H1 (cell line): ENCODE data around the gene MLF2. TPM values are rescaled to one million over a fixed set of nuclear protein-coding genes. Genes with fewer than 3 reads are reported as not detected.
A peak's percentile ranks its signal among the peaks of the same experiment; 100 is the strongest.

ENCODE experiments used
- CTCF ChIA-PET: fragments of 300-600 bp; sonication (Branson Sonifier 250); formaldehyde crosslinking; loops from one replicate; lab custom pipeline; 2021; ENCODE audit not compliant: partially characterized antibody; lab: Charles Lee
- POLR2A ChIA-PET: fragments of 300-600 bp; sonication (Branson Sonifier 250); formaldehyde crosslinking; loops from one replicate; lab custom pipeline; 2021; ENCODE audit warnings: inconsistent platforms; ENCODE audit not compliant: partially characterized antibody; lab: Charles Lee
- DNase-seq, 2 experiments: peaks; one replicate each; pipeline versions ENCODE4 v3.0.0 to v3.0.0-alpha.2; 2010 to 2022; ENCODE audit warnings: low spot score in 2 of 2, low read depth in 1 of 2, mixed read lengths in 1 of 2
- FAIRE-seq: peaks from 2 replicates; lab custom pipeline; 2011; peaks lifted over from hg19 to GRCh38; lab: Jason Lieb, UNC
- H2AFZ ChIP-seq: 2 replicates; pipeline ENCODE4 v1.8.1; 2012; ENCODE audit warnings: low read length, inconsistent platforms
- H2AK5ac ChIP-seq: 2 replicates; pipeline ENCODE4 v1.6.1; 2013; ENCODE audit warnings: low read depth, low read length
- H2BK120ac ChIP-seq: replicated peaks from 2 replicates; pipeline ENCODE3; 2013; ENCODE audit warnings: low read depth, low read length, inconsistent platforms
- H2BK12ac ChIP-seq: 2 replicates; pipeline ENCODE4 v1.6.1; 2013; ENCODE audit warnings: low read depth, low read length
- H2BK15ac ChIP-seq: 2 replicates; pipeline ENCODE4 v1.6.1; 2013; ENCODE audit warnings: low read length
- H2BK20ac ChIP-seq: 2 replicates; pipeline ENCODE4 v1.6.1; 2013; ENCODE audit warnings: low read length
- H2BK5ac ChIP-seq: 2 replicates; pipeline ENCODE4 v1.6.1; 2013; ENCODE audit warnings: low read depth, low read length
- H3K14ac ChIP-seq: 2 replicates; pipeline ENCODE4 v1.6.1; 2013; ENCODE audit warnings: inconsistent platforms; ENCODE audit not compliant: insufficient read length
- H3K18ac ChIP-seq: 2 replicates; pipeline ENCODE4 v1.6.1; 2013; ENCODE audit warnings: low read length; ENCODE audit errors: extremely low read depth
- H3K23ac ChIP-seq: 2 replicates; pipeline ENCODE4 v1.6.1; 2013; ENCODE audit warnings: inconsistent platforms; ENCODE audit not compliant: insufficient read length
- H3K23me2 ChIP-seq: 2 replicates; pipeline ENCODE4 v1.6.1; 2013; ENCODE audit warnings: low read depth, low read length
- H3K27ac ChIP-seq: 2 replicates; pipeline ENCODE4 v1.6.1; 2011; ENCODE audit warnings: low read depth, low read length, inconsistent platforms
- H3K27me3 ChIP-seq, 4 experiments: replicated peaks in 1 of 4; 1 replicate in 1 of 4; 2 replicates in 3 of 4; pipeline versions ENCODE4 v1.6.1 to v1.8.1; 2011 to 2013; ENCODE audit warnings: low read length in 3 of 4, mild to moderate bottlenecking in 3 of 4, inconsistent platforms in 2 of 4, mixed read lengths in 2 of 4, moderate library complexity in 1 of 4; ENCODE audit not compliant: control insufficient read depth in 3 of 4, insufficient read depth in 3 of 4; ENCODE audit errors: extremely low read depth in 1 of 4
- H3K36me3 ChIP-seq, 4 experiments: 2 replicates each; pipeline versions ENCODE4 v1.6.1 to v1.8.1; 2011 to 2013; ENCODE audit warnings: mild to moderate bottlenecking in 4 of 4, low read length in 3 of 4, moderate library complexity in 2 of 4, control low read depth in 1 of 4, inconsistent platforms in 1 of 4; ENCODE audit not compliant: insufficient read depth in 4 of 4, control insufficient read depth in 2 of 4
- H3K4ac ChIP-seq: replicated peaks from 2 replicates; pipeline ENCODE3; 2013; ENCODE audit warnings: low read length, low read depth, mixed read lengths, inconsistent platforms; ENCODE audit not compliant: insufficient read length
- H3K4me1 ChIP-seq, 4 experiments: replicated peaks in 1 of 4; 1 replicate in 1 of 4; 2 replicates in 3 of 4; pipeline versions ENCODE4 v1.6.1 to v1.8.1; 2011 to 2013; ENCODE audit warnings: low read length in 3 of 4, inconsistent platforms in 2 of 4, mixed read lengths in 1 of 4; ENCODE audit not compliant: insufficient read depth in 4 of 4, control insufficient read depth in 3 of 4
- H3K4me2 ChIP-seq, 2 experiments: 2 replicates each; pipeline versions ENCODE4 v1.6.1 to v1.8.1; 2011 to 2013; ENCODE audit warnings: low read depth in 2 of 2, low read length in 2 of 2, control low read depth in 1 of 2, inconsistent platforms in 1 of 2, mild to moderate bottlenecking in 1 of 2; ENCODE audit not compliant: insufficient read depth in 1 of 2
- H3K4me3 ChIP-seq, 4 experiments: fragments of 200-600, 300-600 bp in 1 of 4; sonication (generic), shearing (Covaris generic), sonication (Bioruptor Twin) in 1 of 4; 2 replicates each; pipeline versions ENCODE4 v1.5.1 to v1.8.1; 2011 to 2016; ENCODE audit warnings: low read length in 4 of 4, low read depth in 3 of 4, control low read depth in 2 of 4, inconsistent platforms in 2 of 4, mild to moderate bottlenecking in 2 of 4, mixed read lengths in 1 of 4, moderate library complexity in 1 of 4; ENCODE audit not compliant: insufficient read depth in 2 of 4; ENCODE audit errors: extremely low read depth in 1 of 4
- H3K56ac ChIP-seq: replicated peaks from 2 replicates; pipeline ENCODE3; 2013; ENCODE audit warnings: low read depth, mild to moderate bottlenecking, mixed read lengths, low read length, inconsistent platforms; ENCODE audit not compliant: insufficient read length
- H3K79me1 ChIP-seq: 2 replicates; pipeline ENCODE4 v1.6.1; 2013; ENCODE audit warnings: low read depth, low read length, control low read depth
- H3K79me2 ChIP-seq, 2 experiments: 2 replicates each; pipeline versions ENCODE4 v1.6.1 to v1.8.1; 2012 to 2013; ENCODE audit warnings: low read length in 2 of 2, mild to moderate bottlenecking in 2 of 2, inconsistent platforms in 1 of 2; ENCODE audit not compliant: insufficient read depth in 2 of 2, control insufficient read depth in 1 of 2
- H3K9ac ChIP-seq, 4 experiments: replicated peaks in 1 of 4; 1 replicate in 1 of 4; 2 replicates in 3 of 4; pipeline versions ENCODE4 v1.6.1 to v1.8.1; 2011 to 2013; ENCODE audit warnings: low read depth in 3 of 4, low read length in 3 of 4, control low read depth in 2 of 4, mild to moderate bottlenecking in 2 of 4, moderate library complexity in 2 of 4, inconsistent platforms in 1 of 4; ENCODE audit errors: extremely low read depth in 1 of 4
- H3K9me3 ChIP-seq, 2 experiments: 2 replicates each; pipeline versions ENCODE4 v1.6.1 to v1.8.1; 2012 to 2013; ENCODE audit warnings: mild to moderate bottlenecking in 2 of 2, moderate library complexity in 2 of 2, control low read depth in 1 of 2, inconsistent platforms in 1 of 2, low read depth in 1 of 2, low read length in 1 of 2, mixed read lengths in 1 of 2; ENCODE audit not compliant: insufficient read depth in 2 of 2
- H4K20me1 ChIP-seq, 2 experiments: replicated peaks in 1 of 2; 2 replicates each; pipeline versions ENCODE3 to v1.8.1; 2011 to 2013; ENCODE audit warnings: inconsistent platforms in 2 of 2, low read length in 2 of 2, mild to moderate bottlenecking in 1 of 2; ENCODE audit not compliant: insufficient read depth in 2 of 2, control insufficient read depth in 1 of 2
- H4K5ac ChIP-seq: 2 replicates; pipeline ENCODE4 v1.6.1; 2013; ENCODE audit warnings: low read length, low read depth, mixed read lengths, inconsistent platforms; ENCODE audit not compliant: insufficient read length
- H4K8ac ChIP-seq: 2 replicates; pipeline ENCODE4 v1.8.0; 2013; ENCODE audit warnings: mild to moderate bottlenecking, moderate library complexity, low read length, inconsistent platforms; ENCODE audit not compliant: insufficient read depth; ENCODE audit errors: extremely low read depth
- H4K91ac ChIP-seq: replicated peaks from 2 replicates; pipeline ENCODE3; 2013; ENCODE audit warnings: low read length, mixed read lengths, inconsistent platforms; ENCODE audit not compliant: insufficient read length
- CREB1 ChIP-seq: IDR thresholded peaks from 2 replicates; pipeline ENCODE4 v1.6.1; 2012; ENCODE audit warnings: inconsistent platforms
- EZH2 ChIP-seq: fragments of 200-600 bp; sonication (generic); IDR thresholded peaks from 2 replicates; pipeline ENCODE4 v1.7.1; 2012; ENCODE audit warnings: low read depth, mild to moderate bottlenecking, moderate library complexity, low read length, inconsistent platforms; ENCODE audit not compliant: severe bottlenecking
- WGBS, 2 experiments: shearing (Covaris generic) in 1 of 2; methylation state at CpG; one replicate each; pipeline versions ENCODE4 v1.1.6 to v1.1.7; 2013 to 2015; ENCODE audit warnings: low lambda C conversion rate in 2 of 2, mixed read lengths in 2 of 2, inconsistent platforms in 1 of 2, low coverage in 1 of 2, missing lambda C conversion rate in 1 of 2; ENCODE audit not compliant: insufficient replicate concordance in 2 of 2, insufficient coverage in 1 of 2, insufficient read length in 1 of 2; ENCODE audit errors: extremely low coverage in 1 of 2, missing lambda C conversion rate in 1 of 2; 5-methylcytosine and 5-hydroxymethylcytosine counted together
- polyA plus RNA-seq, 7 experiments: library from polyadenylated mRNA; depleted of rRNA in 3 of 7; stranded (reverse) in 5 of 7; unstranded in 2 of 7; fragments of >200 nt in 5 of 7; fragments of 200-250 nt in 2 of 7; gene quantifications; 1 replicate in 5 of 7; 2 replicates in 1 of 7; 4 replicates in 1 of 7; pipeline versions ENCODE4 v1.2.1 to v1.2.3, GENCODE V29; 2011 to 2013; ENCODE audit warnings: missing spikeins in 2 of 7, mixed read lengths in 2 of 7
- total RNA-seq: library from RNA; stranded (reverse); fragmentation: NEBNext Ultra II Directional; extraction: Animal tissue kit (Norgen Biotek cat#: 25700); gene quantifications from 2 replicates; pipeline ENCODE4 v1.2.1, GENCODE V29; 2021
- TF ChIP-seq, protein P1 (sequence below): IDR thresholded peaks from 2 replicates; pipeline ENCODE4 v1.6.1; 2012; ENCODE audit warnings: low read length, inconsistent platforms
- TF ChIP-seq, protein P2 (sequence below): IDR thresholded peaks from 2 replicates; pipeline ENCODE4 v1.6.1; 2012; ENCODE audit warnings: inconsistent platforms

MLF2 gene
- total and polyA plus RNA-seq, 2 of the 8 experiments (the other 6 are each of a cell fraction or from before 2014, with no cell fraction given) = 229 to 401 TPM

DNA sequence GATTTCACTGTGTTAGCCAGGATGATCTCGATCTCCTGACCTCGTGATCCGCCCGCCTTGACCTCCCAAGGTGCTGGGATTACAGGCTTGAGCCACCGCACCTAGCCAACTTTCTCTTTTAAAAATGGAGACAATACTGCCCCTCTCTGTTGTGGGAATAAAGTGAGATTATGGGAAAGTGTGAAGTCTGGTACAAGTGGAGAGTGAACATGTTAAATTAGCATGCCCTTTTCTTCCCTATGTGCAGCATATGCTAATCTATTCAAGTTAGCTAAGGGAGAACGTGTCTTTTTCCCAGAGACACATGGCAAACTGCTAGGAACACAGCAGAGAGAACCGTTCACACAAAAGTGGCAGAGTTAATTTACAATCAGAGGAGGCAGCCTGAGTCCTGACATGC lies 27.6 kb downstream of the MLF2 start:
- H3K27me3 ChIP-seq = no peaks in the 10 kb centered on the region; a peak in 2 of 7 replicates
- CTCF ChIA-PET = interaction anchor here (0.7 to 3.9 kb wide), 9 partner anchors 11 to 106 kb away, joined by 3 to 20 read pairs (median 6); partner anchors contain the start of gene MLF2
- H3K9me3 ChIP-seq = no peaks in the 10 kb centered on the region
- no peak overlapping the region for H2BK5ac ChIP-seq
- H2BK20ac ChIP-seq = no peak overlapping the region
- FAIRE-seq (no peak), DNase-seq (no peak)
- H4K91ac ChIP-seq = no peak overlapping the region
- H3K4me3 ChIP-seq = no peak overlapping the region
- H3K79me2 ChIP-seq = peaks cover 0 to 3% of the 10 kb centered on the region in 2 experiments; a peak in 1 of 4 replicates
- H3K18ac ChIP-seq = no peak overlapping the region
- no peak overlapping the region for H4K5ac ChIP-seq
- no peak overlapping the region for H3K56ac ChIP-seq
- H2AFZ ChIP-seq = no peak overlapping the region
- POLR2A ChIA-PET = interaction anchor here (0.8 to 4.8 kb wide), 5 partner anchors 11 to 126 kb away, joined by 3 to 25 read pairs (median 5); partner anchors contain the start of genes CDCA3, MLF2 and USP5
- H2BK120ac ChIP-seq = no peak overlapping the region
- WGBS, 2 experiments = 90% methylated on average over 7 of the region's 7 CpGs; no CpG with 5 or more reads in 1 of the 2 experiments
- no peak overlapping the region for H2AK5ac ChIP-seq
- H3K36me3 ChIP-seq = peaks cover 0 to 18% (median 15%) of the 10 kb centered on the region in 4 experiments; a peak in 6 of 8 replicates
- no peak overlapping the region for H3K9ac ChIP-seq
- peaks cover 8% of the 10 kb centered on the region for H3K23me2 ChIP-seq
- no peak overlapping the region for H2BK15ac ChIP-seq
- H3K23ac ChIP-seq = no peak overlapping the region
- H2BK12ac ChIP-seq = no peak overlapping the region
- no peak overlapping the region for H3K4ac ChIP-seq
- no peak overlapping the region for H3K27ac ChIP-seq
- H3K79me1 ChIP-seq = peaks cover 2% of the 10 kb centered on the region; the same call in 1 of the 2 replicates
- H3K4me2 ChIP-seq = peak overlapping the region in 1 of 2 experiments; percentile 79; a peak in 1 of 4 replicates
- no peak overlapping the region for H3K14ac ChIP-seq
- no peak overlapping the region for H4K8ac ChIP-seq
- peaks cover 0 to 2% (median under 1%) of the 10 kb centered on the region in 4 experiments; a peak in 3 of 7 replicates for H3K4me1 ChIP-seq
- H4K20me1 ChIP-seq = no peaks in the 10 kb centered on the region
- TF ChIP-seq, protein P1, sequence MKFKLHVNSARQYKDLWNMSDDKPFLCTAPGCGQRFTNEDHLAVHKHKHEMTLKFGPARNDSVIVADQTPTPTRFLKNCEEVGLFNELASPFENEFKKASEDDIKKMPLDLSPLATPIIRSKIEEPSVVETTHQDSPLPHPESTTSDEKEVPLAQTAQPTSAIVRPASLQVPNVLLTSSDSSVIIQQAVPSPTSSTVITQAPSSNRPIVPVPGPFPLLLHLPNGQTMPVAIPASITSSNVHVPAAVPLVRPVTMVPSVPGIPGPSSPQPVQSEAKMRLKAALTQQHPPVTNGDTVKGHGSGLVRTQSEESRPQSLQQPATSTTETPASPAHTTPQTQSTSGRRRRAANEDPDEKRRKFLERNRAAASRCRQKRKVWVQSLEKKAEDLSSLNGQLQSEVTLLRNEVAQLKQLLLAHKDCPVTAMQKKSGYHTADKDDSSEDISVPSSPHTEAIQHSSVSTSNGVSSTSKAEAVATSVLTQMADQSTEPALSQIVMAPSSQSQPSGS = no peak
- TF ChIP-seq CREB1 = no peak
- no peak for TF ChIP-seq EZH2
- TF ChIP-seq, protein P2, sequence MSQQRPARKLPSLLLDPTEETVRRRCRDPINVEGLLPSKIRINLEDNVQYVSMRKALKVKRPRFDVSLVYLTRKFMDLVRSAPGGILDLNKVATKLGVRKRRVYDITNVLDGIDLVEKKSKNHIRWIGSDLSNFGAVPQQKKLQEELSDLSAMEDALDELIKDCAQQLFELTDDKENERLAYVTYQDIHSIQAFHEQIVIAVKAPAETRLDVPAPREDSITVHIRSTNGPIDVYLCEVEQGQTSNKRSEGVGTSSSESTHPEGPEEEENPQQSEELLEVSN = no peak
